Activated CD4-positive, CD25-positive, alpha-beta regulatory T cell treated with anti-CD3 and anti-CD28 coated beads, Interleukin-2, amount 50 U/mL, for 24 hours (primary cell): Measurements from ENCODE around the gene KCNK13.
A peak's percentile ranks its signal among the peaks of the same experiment; 100 is the strongest.
"Not testable (repeated sequence)": the region's sequence is repeated elsewhere in the genome, so short reads cannot be mapped to it uniquely, and the experiment has no call there.

Source experiments
- ATAC-seq, 2 donors: fragments of 150-1000 bp; cut with Tn5 transposase; one replicate each; pipeline ENCODE4 v1.10.0; 2021; ENCODE audit warnings: mild to moderate bottlenecking in 1 of 2, moderate library complexity in 1 of 2

Gene KCNK13

GRCh38 chr14:90061685-90062126 is at the start of gene KCNK13:
Gene KCNK13 (plus strand): TSS chr14:90061994. CDS start chr14:90062206, 212 bp downstream.
- ATAC-seq: no peak

- no peak for ATAC-seq
These were observed 44.4 kb upstream of the KCNK13 start for GRCh38 chr14:90017371-90017770.

GRCh38 chr14:90019824-90020523 is 41.8 kb upstream of the KCNK13 start:
- ATAC-seq: no peak

GRCh38 chr14:90023176-90023896 is 38.5 kb upstream of the KCNK13 start:
- no peak for ATAC-seq

- no peak for ATAC-seq
These were observed 36.9 kb upstream of the KCNK13 start for GRCh38 chr14:90024910-90025309.

GRCh38 chr14:90026608-90027007 is 35.2 kb upstream of the KCNK13 start:
- not testable (repeated sequence) for ATAC-seq

GRCh38 chr14:90027842-90028241 is 34.0 kb upstream of the KCNK13 start:
- no peak for ATAC-seq

- no peak for ATAC-seq
These were observed 27.6 kb upstream of the KCNK13 start for GRCh38 chr14:90034156-90034555.

GRCh38 chr14:90034835-90035525 is 26.8 kb upstream of the KCNK13 start:
- no peak for ATAC-seq

- no peak for ATAC-seq
These were observed 22.4 kb upstream of the KCNK13 start for GRCh38 chr14:90039253-90040010.

- ATAC-seq: no peak
These were observed 21.4 kb upstream of the KCNK13 start for GRCh38 chr14:90040411-90040810.

- no peak for ATAC-seq
These were observed 19.1 kb upstream of the KCNK13 start for GRCh38 chr14:90042496-90043252.

- no peak for ATAC-seq
These were observed 16.2 kb upstream of the KCNK13 start for GRCh38 chr14:90045616-90046015.

- ATAC-seq: no peak
These were observed 12.4 kb upstream of the KCNK13 start for GRCh38 chr14:90049390-90049789.

- no peak for ATAC-seq
These were observed 11.5 kb upstream of the KCNK13 start for GRCh38 chr14:90050271-90050670.

- ATAC-seq: no peak
These were observed 8.8 kb upstream of the KCNK13 start for GRCh38 chr14:90053044-90053443.

- ATAC-seq: no peak
These were observed 7.0 kb upstream of the KCNK13 start for GRCh38 chr14:90054803-90055202.

- ATAC-seq: no peak
These were observed 5.0 kb upstream of the KCNK13 start for GRCh38 chr14:90056826-90057225.

- ATAC-seq: no peak
These were observed 2.8 kb upstream of the KCNK13 start for GRCh38 chr14:90058876-90059458.

GRCh38 chr14:90060312-90060964 is 1.4 kb upstream of the KCNK13 start:
- peak; percentile 70 to 80 for ATAC-seq
